Anterior cingulate cortex (tissue), 58 donors: ENCODE data around the gene KCNQ2.
"Not testable (repeated sequence)": the region's sequence is repeated elsewhere in the genome, so short reads cannot be mapped to it uniquely, and the experiment has no call there.

Source experiments
- DNase-seq, 58 donors: peaks; one replicate each; lab custom pipeline; 2025; lab: John Stamatoyannopoulos, UW

The KCNQ2 gene

DNA sequence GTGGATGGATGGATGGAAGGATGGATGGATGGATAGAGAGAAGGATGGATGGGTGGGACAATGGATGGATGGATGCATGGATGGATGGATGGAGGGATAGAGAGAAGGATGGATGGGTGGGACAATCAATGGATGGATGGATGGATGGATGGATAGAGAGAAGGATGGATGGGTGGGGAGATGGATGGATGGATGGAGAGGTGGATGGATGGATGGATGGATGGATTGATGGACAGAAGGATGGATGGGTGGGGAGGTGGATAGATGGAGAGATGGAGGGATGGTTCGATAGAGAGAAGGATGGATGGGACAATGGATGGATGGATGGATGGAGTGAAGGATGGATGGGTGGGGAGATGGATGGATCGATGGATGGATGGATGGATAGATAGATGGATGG lies 20.1 kb upstream of the KCNQ2 start:
- no peak for DNase-seq

DNA sequence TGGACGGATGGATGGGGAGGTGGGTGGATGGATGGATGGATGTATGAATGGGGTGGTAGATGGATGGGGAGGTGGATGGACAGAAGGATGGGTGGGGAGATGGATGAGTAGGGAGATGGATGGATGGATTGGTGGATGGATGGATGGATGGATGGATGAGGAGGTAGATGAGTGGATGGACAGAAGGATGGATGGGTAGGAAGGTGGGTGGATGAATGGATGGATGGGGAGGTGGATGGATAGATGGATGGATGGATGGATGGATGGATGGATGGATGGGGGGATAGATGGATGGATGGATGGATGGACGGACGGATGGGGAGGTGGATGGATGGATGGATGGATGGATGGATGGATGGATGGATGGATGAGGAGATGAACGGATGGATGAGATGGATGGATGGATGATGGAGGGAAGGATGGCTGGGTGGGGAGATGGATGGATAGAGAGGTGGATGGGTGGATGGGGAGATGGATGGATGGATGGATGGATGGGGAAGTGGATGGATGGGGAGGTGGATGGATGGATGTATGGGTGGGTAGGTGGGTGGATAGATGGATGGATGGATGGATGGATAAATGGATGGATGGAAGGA lies 19.3 kb upstream of the KCNQ2 start:
- no peak for DNase-seq

DNA sequence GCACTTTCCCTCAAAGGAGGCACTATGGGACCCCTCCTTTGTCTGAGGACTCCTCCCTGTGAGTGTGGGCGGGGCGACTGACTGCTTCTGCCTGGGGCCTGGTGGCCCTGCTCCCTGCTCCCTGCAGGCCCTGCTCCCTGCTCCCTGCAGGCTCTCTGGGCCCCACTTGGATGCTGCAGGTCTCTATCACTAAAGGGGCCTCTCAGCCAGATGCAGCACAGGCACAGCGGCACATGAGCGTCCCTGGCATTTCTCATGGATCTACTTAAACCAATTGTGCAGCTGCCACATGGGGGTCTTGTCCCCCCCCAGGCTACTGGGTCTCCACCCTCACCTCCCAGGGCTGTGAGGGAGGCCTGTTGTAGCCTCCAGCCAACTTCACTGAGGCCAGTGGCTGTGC lies 18.6 kb upstream of the KCNQ2 start:
- DNase-seq: no peak

DNA sequence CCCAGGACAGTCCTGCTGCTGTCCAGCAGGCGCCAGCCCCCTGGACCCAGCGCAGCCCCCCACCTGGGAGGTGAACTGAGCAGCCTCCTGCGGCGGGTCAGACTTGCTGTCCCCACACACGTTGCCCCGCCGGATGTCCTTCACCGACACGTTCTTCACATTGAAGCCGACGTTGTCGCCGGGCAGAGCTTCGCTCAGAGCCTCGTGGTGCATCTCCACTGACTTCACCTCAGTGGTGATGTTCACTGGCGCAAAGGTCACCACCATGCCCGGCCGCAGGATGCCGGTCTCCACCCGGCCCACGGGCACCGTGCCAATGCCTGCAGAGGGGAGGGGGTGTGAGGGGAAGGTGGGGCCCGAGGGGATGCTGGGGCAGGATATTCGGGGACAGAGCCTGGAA lies 18.0 kb upstream of the KCNQ2 start:
- DNase-seq: no peak

DNA sequence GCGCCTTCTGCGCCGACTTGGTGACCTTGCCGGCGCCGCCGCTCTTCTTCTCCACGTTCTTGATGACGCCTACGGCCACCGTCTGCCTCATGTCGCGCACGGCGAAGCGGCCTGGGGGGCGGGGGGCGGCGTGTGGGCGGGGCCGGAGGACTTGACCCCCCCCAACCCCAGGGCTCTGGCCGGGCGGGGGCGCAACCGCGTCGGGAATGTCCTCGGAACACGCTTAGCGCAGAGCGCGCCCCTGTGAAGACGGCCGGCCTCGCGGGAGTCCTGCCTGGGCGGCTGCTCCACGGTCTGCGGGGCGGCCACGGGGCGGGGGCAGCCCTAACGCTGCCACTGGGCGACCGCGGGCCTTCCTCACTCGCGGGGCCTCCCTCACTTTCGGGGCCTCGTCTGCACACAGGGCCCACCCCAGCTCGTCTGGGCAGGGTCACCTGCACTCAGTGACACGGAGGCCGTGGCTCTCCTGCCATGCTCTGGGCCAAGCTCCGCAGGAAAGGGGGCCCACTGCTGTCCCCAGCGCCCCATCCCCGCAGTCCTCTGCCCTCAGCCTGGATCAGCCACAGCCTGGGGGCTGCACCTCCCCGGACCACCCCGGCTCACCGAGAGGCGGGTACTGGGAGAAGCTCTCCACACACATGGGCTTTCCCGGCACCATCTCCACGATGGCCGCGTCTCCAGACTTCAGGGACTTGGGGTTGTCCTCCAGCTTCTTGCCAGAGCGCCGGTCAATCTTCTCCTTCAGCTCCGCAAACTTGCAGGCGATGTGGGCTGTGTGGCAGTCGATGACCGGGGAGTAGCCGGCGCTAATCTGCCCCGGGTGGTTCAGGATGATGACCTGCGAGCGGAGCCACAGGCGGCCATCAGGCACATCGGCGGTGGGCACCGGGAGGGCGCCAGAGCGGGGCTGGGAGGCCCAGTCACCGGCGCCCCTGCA lies 16.1 kb upstream of the KCNQ2 start:
- no peak for DNase-seq

DNA sequence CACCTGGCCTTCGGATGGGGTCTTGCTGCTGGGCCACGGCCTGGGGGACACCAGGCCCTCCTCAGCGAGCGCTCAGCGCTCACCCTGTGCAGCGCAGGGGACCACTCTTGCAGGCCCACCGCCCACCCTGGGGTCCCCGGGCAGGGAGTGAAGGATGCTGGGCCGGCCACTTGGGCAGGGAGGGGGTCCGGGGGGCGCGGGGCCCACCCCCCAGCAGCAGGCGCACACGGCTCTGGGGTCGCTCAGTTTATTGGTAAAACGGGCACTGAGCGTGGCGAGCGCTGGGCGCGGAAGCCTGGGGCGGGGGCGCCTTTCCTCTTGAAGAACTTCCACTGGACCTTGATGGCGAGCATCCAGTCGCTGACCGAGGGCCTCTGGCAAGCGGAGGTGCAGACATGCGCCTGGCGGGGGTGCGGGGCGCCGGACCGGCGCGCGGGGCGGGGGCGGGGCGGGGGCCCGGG lies 15.4 kb upstream of the KCNQ2 start:
- DNase-seq: no peak

DNA sequence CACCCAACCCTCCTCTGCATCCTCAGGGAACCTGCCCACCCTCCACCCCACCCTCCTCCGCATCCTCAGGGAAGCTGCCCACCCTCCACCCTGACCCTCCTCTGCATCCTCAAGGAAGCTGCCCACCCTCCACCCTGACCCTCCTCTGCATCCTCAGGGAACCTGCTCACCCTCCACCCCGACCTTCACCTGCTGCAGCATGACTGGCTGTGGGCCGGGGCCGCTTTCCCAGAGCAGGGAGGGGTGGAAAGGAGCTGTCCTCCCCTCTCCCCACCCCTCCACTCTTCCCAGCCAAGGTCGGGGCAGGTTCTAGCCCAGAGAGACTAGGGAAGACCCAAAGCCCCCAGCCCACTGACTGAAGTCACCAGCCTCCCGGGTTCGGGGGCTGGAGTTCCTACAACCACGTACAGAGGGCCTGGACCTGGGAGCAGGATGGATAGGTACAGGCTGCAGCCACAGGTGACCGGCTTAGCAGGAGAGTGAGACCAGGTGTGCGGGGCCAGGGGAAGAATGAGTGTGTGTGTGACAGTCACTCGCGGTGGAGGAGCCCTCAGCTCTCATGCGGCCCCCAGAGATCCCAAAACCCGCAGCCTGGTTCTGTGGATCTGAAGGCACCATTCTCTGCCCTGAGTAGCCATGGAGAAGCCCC lies 14.8 kb upstream of the KCNQ2 start:
- DNase-seq: no peak

DNA sequence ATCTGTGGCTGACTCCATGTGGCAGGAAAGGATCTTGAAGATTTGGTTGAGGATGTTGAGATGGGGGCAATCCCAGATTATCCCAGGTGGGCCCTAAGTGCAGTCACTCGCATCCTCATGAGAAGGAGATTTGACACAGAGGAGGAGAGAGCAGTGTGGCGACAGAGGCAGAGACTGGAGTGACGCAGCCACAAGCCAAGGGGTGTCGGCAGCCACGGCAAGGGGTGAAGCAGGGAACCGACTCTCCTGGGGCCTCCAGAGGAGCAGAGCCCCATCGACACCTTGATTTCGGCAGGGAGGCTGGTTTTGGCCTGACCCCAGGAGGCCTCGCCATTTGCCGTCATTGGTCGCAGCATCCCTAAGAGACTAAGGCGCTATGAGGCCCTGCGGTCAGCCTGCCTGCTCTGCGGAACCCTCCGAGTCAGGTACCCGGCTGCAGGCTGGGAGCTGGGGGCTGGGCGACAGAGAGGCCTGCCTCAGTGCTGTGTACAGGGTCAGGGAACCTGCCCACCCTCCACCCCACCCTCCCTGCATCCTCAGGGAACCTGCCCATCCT lies 13.9 kb upstream of the KCNQ2 start:
- DNase-seq: no peak

DNA sequence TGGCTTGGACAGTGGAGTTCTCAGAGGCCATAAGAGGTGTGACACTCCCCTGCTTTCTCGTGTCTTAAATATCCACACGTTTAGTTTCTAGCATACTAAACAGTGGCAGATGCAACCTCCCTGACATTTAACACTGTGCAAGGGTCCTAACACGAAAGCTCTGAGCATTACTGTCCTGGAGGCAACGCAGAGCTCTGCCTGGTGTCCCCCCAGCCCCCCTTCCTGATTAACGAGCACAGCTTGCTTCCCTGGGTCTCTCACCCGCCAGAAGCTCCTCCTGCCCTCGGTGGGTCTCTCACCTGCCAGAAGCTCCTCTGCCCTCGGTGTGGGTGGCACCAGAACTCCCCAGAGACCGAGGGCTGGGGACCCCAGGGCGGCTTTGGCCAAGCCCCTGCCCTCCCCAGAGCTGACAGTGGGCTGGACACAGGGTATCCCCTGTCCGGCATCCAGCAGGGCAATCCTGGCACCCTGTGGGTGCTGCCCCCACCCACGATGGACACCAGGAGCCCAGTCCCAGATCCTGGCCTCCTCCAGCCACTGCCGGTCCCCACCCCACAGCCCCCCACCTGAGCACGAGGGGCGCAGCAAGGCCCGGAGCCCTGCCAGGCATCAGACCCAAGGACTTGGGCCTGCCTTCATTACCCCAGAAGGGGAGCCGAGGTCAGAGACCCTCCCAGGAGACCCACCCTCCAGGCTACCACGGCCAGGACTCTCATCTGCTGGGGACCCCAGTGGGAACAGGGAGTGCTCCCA lies 12.4 kb upstream of the KCNQ2 start:
- no peak for DNase-seq

DNA sequence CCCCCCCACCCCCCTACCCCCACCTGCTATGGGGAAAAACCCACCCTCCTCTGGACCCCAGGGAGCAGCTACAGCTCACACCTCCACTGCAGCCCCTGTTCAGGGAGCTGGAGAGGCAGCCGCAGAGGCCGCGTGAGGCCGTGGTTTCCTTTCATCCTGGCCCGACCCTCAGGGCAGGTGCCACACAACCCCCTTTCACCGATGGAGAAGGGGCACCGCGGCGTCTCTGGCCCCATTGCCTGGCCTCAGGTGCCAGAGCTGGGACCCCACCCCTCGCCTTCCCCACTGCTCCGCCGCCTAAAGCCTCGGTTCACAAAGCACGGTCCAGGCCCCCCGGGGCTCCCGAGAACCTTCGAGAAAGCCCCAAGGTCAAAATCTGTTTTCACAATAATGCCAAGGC lies 11.8 kb upstream of the KCNQ2 start:
- DNase-seq: no peak

DNA sequence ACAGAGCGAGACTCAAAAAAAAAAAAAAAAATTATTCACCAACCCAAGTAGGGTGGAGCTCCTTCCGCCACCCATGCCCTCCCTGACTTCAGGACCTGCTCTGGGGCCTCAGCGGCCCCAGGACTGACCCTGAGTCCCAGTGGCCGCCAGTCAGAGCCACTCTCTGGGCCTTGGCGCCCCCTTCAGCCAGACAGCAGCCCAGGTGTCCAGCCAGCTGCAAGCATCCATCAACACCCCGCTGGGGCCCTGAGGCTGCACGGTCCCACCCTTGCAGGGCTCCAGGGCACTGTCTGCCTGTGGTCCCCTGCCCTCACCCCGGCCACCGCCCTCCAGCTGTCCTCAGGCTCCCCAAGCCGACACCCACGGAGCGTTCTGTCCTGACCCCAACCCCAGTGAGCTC lies 11.4 kb upstream of the KCNQ2 start:
- no peak for DNase-seq

DNA sequence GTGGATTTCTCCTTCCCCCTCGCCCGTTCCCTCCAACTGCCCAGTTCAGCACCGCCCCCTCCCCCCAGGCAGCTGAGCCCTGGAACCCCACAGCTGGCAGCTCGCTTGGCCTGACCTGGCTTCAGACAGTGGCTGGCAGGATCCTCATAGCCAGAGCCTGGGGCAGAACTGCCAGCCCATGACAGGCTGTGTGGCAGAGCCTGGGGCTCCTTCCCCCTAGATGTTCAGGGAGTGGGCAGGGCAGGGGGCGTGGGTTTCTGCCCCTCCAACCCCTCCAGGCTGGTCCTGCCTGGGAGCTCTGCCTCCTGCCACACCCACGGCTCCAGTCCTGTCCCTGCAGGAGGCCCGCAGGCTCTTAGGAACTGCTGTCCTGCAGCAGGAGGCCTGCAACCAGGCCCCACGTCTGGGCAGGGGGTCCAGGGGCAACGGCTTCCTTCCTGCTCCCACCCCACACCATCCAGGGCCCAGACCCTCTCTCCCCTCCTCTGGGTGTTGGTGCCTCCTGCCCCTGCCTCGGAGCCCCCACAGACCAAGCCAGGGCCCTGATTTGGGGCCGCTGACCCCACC lies 9.6 kb upstream of the KCNQ2 start:
- DNase-seq: no peak

DNA sequence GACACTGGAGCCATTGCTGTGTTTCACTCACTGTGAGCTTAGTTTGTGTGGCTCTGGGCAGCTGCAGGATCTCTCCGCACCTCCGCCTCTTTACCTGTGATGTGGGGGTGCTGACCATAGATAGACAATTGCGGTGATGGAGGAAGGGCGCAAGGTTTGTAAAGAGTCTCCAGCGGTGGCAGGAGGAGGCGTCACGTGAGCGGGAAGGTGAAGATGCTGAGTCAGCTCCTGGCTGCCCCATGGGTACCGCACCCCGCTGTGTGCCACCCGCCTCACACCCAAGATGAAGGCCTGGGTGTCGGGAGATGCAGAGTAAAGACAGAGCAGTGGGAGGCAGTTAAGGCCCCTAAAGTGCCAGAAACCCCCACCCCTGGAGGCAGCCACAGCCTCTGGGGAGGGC lies 9.0 kb upstream of the KCNQ2 start:
- no peak for DNase-seq

DNA sequence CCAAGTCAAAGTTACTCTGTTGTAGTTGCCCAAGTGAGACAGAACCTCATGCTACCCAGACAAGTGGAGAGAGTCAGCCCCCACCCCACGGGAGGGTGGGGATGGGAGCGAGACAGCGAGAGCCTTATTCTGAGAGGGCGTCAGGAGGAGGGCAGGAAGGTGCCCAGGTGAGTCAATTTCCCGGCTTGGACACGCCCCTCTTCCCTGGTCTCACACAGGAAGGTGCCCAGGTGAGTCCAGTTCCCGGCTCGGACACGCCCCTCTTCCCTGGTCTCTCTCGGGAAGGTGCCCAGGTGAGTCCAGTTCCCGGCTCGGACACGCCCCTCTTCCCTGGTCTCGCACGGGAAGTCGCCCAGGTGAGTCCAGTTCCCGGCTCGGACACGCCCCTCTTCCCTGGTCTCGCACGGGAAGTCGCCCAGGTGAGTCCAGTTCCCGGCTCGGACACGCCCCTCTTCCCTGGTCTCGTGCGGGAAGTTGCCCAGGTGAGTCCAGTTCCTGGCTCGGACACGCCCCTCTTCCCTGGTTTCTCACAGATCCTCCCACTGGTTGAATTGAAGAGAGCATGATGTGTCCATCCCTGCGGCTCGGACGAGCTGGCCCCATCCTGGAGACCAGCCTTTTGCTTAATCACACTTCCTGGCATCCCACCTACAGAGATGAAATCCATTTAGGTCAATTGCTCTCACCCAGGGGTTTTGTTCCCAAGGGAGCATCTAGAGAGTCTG lies 7.4 kb upstream of the KCNQ2 start:
- not testable (repeated sequence) for DNase-seq

DNA sequence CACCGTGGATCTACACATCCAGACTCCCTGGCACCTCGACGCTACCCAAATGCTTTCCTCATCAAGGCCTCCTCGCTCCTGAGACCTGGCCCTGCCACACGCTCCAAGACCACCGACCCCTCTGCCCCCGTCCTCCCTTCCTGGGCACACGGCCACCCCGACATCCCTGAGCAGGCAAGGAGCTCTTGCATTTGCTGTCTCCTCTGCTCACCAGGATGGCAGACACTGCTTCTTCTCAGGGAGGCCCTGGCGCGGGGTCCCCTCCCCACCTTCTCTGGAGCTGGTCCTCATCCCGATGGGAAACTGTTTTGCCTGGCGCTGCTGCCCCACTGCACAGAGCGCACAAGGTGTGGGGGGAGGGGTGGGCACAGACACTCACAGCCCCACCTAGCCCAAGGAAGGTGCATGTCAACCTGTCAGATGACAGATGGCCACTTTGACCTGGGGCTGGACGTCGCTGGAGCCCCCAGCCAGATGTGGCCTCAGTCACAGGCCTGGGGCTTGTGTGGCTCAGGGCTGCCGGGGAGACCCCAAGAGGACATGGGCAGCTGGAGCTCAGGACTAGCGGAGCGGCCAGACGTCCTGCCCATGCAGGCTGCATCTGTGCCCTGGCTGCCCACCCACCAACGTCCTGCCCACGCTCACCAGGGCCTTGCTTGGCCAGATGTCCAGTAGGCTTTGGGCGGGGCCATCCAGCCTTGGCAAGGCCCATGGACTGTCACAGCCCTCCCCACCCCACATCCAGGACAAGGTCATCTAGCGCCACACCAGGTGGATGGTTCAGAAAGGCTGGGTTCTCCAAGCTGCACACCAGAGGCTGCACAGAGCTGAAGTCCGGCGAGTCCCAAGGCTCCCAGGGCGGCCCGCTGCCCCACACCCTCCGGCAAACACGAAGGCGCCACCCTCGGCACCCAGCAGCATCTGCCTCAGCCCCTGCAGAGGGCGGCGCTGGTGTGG lies 6.2 kb upstream of the KCNQ2 start:
- no peak for DNase-seq

DNA sequence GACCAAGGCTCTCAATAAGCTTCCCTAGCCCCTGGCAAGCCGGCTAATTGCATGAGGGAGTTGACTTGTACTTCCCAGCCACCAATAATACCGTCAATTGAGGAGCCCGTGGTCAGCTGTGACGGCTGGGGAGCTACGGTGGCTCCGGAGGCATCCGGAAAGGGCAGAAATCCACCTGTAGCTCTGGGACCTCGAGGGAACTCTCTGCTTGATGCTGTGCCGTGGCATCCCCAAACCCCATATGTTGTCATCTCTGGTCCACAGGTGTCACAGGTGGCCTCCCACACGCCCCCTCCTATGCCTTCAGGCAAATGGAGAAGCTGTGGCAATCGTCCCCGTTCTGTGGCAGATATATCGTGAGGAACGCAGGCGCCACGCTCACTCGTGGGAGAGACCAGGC lies 5.5 kb upstream of the KCNQ2 start:
- no peak for DNase-seq

DNA sequence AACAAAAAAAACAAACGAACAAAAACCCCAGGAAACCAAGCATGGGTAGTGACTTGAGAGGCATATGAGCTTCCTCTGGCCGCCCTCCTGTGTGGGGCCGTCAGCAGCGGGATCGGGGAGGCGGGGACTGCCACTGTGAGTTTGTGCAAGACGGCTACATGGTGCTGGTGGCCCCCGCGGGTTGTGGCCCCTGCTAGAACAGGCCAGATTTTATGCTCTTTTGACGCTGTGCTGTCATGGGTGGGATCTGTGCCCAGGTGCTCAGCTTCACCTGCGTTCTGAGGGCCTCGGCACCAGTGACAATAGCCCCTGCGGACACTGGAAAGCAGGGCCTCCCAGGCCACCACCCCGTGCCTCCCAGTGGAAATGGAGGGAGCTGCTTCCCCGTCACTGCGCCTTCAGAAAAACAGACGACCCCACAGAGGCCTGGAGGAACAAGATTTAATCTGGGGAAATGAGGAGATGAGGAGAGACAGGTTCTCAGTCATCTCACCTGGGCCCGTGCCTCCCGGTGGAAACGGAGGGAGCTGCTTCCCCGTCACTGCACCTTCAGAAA lies 4.7 kb upstream of the KCNQ2 start:
- DNase-seq: no peak

DNA sequence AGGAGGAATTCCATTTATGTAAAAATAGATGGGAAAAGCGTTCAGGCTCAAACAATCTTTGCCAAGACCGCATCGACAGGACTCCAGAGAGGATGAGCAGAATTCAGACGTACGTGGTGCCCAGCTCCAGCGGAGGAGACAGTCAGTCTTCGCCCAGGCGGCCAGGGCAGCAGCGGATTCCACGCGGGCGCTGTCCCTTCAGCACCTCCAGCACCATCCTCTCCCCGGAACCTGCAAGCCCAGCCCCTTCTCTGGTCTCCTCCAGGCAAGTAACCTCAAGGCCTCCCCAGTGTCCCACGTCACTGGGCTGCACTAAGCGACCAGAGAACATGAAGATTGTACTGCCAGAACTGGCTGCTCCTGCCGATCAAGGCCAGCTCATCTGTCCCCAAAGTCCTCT lies 2.8 kb upstream of the KCNQ2 start:
- DNase-seq: no peak
